CD4-positive, alpha-beta T cell treated with Interferon alpha-2 for 1 hour (primary cell): ENCODE measurements around the gene FOXO6.

Source experiments
- DNase-seq, 2 donors: peaks; one replicate each; pipeline ENCODE4 v3.0.0-alpha.2; 2020 to 2022

FOXO6 gene

DNA sequence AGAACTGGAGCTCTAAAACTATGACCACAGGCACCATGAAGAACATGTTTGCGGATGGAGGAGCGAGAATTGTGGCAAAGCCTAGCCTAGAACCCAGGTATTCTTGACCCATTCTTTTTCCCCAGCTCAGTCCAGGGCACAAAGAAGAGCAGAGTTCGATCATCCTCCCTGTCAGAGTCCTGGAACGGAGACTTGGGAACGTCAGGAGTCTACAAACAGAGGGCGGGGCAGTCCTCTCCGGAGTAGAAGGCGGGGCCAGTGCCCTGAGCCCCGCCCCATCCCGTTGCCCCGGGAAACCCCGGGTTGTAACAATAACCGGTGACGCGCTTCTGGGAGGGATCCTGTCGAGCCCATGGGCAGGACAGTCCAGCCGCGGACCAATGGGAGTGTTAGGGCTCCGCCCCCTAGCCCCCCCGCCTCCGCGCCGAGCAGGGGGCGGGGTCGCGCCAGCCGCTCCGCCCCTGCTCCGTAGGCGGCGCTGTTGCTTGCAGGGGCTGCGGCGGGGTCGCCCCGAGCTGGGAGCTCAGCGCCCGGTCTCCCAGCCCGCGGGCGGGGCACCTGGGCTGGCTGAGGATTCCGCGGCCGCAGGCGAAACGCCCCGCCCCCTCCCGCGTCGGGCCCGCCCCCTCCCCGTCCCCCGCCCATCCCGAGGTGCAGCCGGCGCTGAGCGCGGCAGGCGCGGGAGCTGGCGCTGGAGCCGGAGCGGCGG is at the start of gene FOXO6:
Gene FOXO6 (plus strand): TSS at position 649 of the 709 bp plus-strand sequence.
- DNase-seq, result peak; percentile 96 to 97

GRCh38 chr1:41312991-41313645 is 48.1 kb upstream of the FOXO6 start:
- DNase-seq, result no peak

DNA sequence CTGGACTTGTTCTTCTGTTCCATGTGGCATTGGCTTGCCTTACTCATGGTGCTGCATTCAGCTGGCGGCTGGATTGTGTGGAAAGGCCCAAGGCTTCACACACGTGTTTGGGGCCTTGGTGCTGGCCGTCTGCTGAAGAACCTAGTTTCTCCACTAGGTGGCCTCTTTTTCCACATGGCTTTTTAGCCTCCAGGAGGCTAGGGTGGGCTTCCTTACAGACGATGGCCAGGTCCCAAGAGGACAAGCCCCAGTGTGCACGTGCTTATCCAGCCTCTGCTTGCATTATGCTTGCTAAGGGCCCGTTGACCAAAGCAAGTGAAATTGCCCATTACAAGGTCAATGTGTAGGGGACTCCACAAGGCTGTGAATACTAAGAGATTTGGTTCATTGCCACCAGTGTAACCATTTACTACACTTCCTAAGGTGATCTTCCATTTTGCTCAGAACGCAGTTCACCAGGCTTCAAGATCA is 47.5 kb upstream of the FOXO6 start:
- peak in 1 of 2 donors; percentile 19 for DNase-seq

GRCh38 chr1:41314376-41315145 is 46.7 kb upstream of the FOXO6 start:
- DNase-seq, result no peak

GRCh38 chr1:41315146-41315822 is 46.0 kb upstream of the FOXO6 start:
- DNase-seq, result no peak

- no peak for DNase-seq
Measured at GRCh38 chr1:41315871-41316270, 45.4 kb upstream of the FOXO6 start.

GRCh38 chr1:41317361-41317760 is 43.9 kb upstream of the FOXO6 start:
- DNase-seq, result no peak

- no peak for DNase-seq
Measured at GRCh38 chr1:41318135-41318534, 43.1 kb upstream of the FOXO6 start.

GRCh38 chr1:41319106-41319755 is 42.0 kb upstream of the FOXO6 start:
- DNase-seq, result no peak

GRCh38 chr1:41319807-41320711 is 41.2 kb upstream of the FOXO6 start:
- no peak for DNase-seq

GRCh38 chr1:41320895-41321676 is 40.1 kb upstream of the FOXO6 start:
- DNase-seq, result no peak

GRCh38 chr1:41322101-41322661 is 39.1 kb upstream of the FOXO6 start:
- DNase-seq, result no peak

- DNase-seq, result peak; percentile 10 to 36
Measured at GRCh38 chr1:41322835-41323234, 38.4 kb upstream of the FOXO6 start.

- no peak for DNase-seq
Measured at GRCh38 chr1:41323243-41323642, 38.0 kb upstream of the FOXO6 start.

- no peak for DNase-seq
Measured at GRCh38 chr1:41325801-41326200, 35.4 kb upstream of the FOXO6 start.

DNA sequence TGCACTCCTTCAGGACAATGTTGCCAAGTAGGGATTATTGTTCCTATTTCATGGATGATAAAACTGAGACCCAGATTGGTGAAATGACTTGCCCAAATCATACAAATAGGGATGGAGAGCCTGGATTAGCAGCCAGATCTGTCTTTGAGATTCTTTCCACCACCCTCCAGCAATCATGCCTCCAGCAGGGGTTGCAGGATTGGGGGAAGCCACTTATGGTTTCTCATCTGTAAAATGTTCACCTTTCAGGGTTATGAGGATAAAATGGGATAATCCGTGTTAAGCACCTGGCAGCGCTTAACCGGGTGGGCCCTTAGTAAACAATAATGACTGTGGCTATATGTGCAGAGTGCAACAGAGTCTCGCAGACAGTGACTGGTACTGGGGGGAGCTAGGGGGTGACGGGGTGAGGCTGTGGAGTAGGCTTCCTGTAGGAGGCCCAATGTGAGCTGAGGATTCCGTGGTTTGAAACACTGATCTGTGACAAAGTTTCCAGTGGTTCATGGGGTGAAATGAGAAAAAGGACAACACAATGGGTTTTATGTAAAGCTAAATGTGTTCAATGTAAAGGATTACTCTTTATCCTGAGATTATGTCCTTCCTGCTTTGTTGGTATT is 33.7 kb upstream of the FOXO6 start:
- no peak for DNase-seq

GRCh38 chr1:41328001-41328615 is 33.1 kb upstream of the FOXO6 start:
- DNase-seq, result no peak

DNA sequence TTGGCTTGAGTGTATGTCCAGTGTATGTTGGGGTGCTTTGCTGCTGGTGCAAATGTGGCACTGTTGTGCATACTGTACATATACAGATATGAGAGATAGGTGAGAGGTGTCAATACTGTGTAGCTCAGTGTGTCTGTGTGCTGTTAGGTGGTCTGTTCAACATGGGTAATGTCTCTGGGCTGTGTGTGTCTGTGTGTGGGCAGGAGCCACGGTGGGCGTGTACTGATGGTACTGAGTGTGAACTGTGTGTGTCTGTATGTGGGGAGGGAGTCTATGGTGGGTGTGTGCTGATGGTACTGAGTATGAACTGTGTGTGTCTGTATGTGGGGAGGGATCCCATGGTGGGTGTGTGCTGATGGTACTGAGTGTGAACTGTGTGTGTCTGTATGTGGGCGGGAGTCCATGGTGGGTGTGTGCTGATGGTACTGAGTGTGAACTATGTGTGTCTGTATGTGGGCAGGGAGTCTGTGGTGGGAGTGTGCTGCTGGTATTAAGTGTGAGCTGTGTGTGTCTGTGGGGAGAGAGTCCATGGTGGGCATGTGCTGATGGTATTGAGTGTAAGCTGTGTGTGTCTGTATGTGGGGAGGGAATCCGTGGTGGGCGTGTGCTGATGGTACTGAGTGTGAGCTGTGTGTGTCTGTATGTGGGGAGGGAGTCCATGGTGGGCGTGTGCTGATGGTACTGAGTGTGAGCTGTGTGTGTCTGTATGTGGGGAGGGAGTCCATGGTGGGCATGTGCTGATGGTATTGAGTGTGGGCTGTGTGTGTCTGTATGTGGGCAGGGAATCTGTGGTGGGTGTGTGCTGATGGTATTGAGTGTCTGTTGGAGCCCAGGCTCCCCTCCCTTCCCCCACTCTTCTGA is 32.2 kb upstream of the FOXO6 start:
- no peak for DNase-seq
